ENCODE measurements around the gene AP1B1. TPM values are rescaled to one million over a fixed set of nuclear protein-coding genes. Genes with fewer than 3 reads are reported as not detected.

The AP1B1 gene
- total and polyA plus RNA-seq, 2 of the 4 experiments (the other 2 are of a cell fraction): 55.7 to 70.8 TPM

DNA sequence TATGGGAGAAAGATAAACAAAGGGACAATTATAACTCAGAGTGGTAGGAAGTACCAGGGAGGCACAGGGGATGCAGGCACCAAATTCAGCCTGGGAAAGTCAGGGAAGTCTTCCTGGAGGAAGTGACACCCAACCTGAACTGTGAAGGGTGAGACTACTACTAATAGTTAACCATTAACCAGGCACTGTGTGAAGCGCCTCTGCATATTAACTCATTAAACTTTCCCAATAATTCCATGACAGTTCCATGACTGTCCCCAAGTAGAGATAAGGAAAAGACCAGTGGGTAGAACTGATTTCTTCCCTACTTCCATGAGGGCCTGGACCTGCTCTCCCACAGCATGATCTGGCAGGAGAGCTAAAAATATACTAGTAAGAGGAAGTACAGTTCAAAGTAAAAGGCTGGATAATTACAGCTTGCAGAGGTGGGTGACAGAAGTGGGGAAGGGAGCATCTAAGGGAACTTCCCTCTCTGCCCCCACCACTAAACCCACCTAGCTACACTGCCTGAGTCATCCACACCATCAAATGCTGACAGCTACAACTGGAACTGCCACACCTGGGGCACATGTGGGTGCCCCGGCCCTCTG lies 4.7 kb upstream of the AP1B1 start:
- H3K9me1 ChIP-seq (ENCODE audit: insufficient read depth, low read length): no peaks in the 10 kb centered on the region
- H2BK15ac ChIP-seq (ENCODE audit: low read depth, low read length): no peak overlapping the region
- intact Hi-C loops (cut with micrococcal nuclease) (no loop called here), dilution Hi-C loops (cut with HindIII; ENCODE audit: low sequenced_read_pairs, unreplicated experiment) (no loop called here), in situ Hi-C loops (cut with MboI; ENCODE audit: low sequenced_read_pairs) (loop anchor here (10.0 kb wide), 1 partner anchor 112 kb away; no protein-coding TSS in a partner anchor)
- no peak overlapping the region for H2AK5ac ChIP-seq (ENCODE audit: low read depth, low read length)
- POLR2A ChIA-PET (ENCODE audit: unreplicated experiment): interaction anchor here (0.6 kb wide), 1 partner anchor 57 kb away, joined by 3 read pairs; no protein-coding TSS in a partner anchor
- no peak overlapping the region for H4K5ac ChIP-seq (ENCODE audit: low read depth, low read length)
- H3K18ac ChIP-seq (ENCODE audit: low read depth, low read length): no peak overlapping the region
- no CpG with 5 or more reads among the region's 2 CpGs for WGBS, 2 experiments (ENCODE audit: extremely low coverage in 2 of 2, insufficient read length in 1 of 2)
- no peak overlapping the region for H3K9ac ChIP-seq (ENCODE audit: low read depth, low read length)
- H3K36me3 ChIP-seq (ENCODE audit: control insufficient read depth, insufficient read depth, low read length): no peaks in the 10 kb centered on the region
- H3K23ac ChIP-seq (ENCODE audit: low read depth, low read length): no peak overlapping the region
- no peak overlapping the region for H2BK5ac ChIP-seq (ENCODE audit: low read depth, low read length, poor library complexity, severe bottlenecking)
- no peak overlapping the region for H3K14ac ChIP-seq (replicated peaks; ENCODE audit: low read depth, low read length)
- BruUV-seq (replicated peaks): no TSS peak
- H4K91ac ChIP-seq (ENCODE audit: insufficient read depth, low read depth, low read length): no peak overlapping the region
- H2AK9ac ChIP-seq (replicated peaks; ENCODE audit: low read depth, low read length, poor library complexity): no peak overlapping the region
- ATAC-seq (ENCODE audit: low read depth): no peak
- H3K27ac ChIP-seq (ENCODE audit: insufficient read depth, low read length): no peak overlapping the region
- H3K27me3 ChIP-seq (ENCODE audit: control insufficient read depth, insufficient read depth, low read length): peaks cover 5% of the 10 kb centered on the region; the same call in 1 of the 2 replicates
- CTCF ChIA-PET: no interaction called here
- DNase-seq: no peak
- H3K4me3 ChIP-seq (ENCODE audit: insufficient read depth, low read depth, low read length): no peak overlapping the region
- H3K56ac ChIP-seq (ENCODE audit: extremely low read depth, insufficient read depth, low read length): no peak overlapping the region
- H3K79me1 ChIP-seq (ENCODE audit: low read depth in 1 of 2, low read length in 2 of 2): peaks cover 4 to 7% of the 10 kb centered on the region in 2 experiments; a peak in 3 of 4 replicates
- no peak overlapping the region for H4K8ac ChIP-seq (ENCODE audit: low read depth in 2 of 2, low read length in 2 of 2)
- H3K4me2 ChIP-seq (ENCODE audit: low read depth, low read length): no peak overlapping the region
- H3K9me3 ChIP-seq (ENCODE audit: control insufficient read depth, insufficient read depth, low read length): no peaks in the 10 kb centered on the region
- H3K4me1 ChIP-seq (ENCODE audit: control insufficient read depth, insufficient read depth, low read length): peaks cover 5% of the 10 kb centered on the region
- H3K4ac ChIP-seq (ENCODE audit: low read depth, low read length): no peak overlapping the region
- no peak overlapping the region for H2BK20ac ChIP-seq (ENCODE audit: low read depth, low read length)
- TF ChIP-seq MAZ (IDR thresholded peaks at IDR 0.05; ENCODE audit: borderline replicate concordance, low read depth, low read length) (no peak), CTCF (conservative IDR thresholded peaks at IDR 0.05; ENCODE audit: low read depth, low read length) (no peak), MAFK (IDR thresholded peaks at IDR 0.05; ENCODE audit: low read depth, low read length) (no peak), POLR2A (IDR thresholded peaks at IDR 0.05; ENCODE audit: low read depth, low read length) (no peak), BHLHE40 (IDR thresholded peaks at IDR 0.05; ENCODE audit: low read depth, low read length) (no peak), RCOR1 (IDR thresholded peaks at IDR 0.05; ENCODE audit: insufficient replicate concordance, low read length) (no peak), NFE2L2 (IDR thresholded peaks at IDR 0.05; ENCODE audit: low read depth, low read length) (no peak), MXI1 (IDR thresholded peaks at IDR 0.05; ENCODE audit: borderline replicate concordance, low read depth, low read length) (no peak), FOS (IDR thresholded peaks at IDR 0.05; ENCODE audit: low read depth, low read length) (no peak)
- peak overlapping the region; percentile 51 for H2AFZ ChIP-seq (replicated peaks; ENCODE audit: low read length, poor library complexity)
- H4K20me1 ChIP-seq (ENCODE audit: insufficient read depth, low read length): no peaks in the 10 kb centered on the region
- no peak overlapping the region for H2BK120ac ChIP-seq (ENCODE audit: low read depth, low read length)

Measured in IMR-90 (cell line).